Measurements from ENCODE around the gene FBN1. TPM values are rescaled to one million over a fixed set of nuclear protein-coding genes. Genes with fewer than 3 reads are reported as not detected.

The FBN1 gene
- polyA plus RNA-seq, 2 of the 4 experiments (the other 2 are of a cell fraction): 6.3 to 9.4 TPM

DNA sequence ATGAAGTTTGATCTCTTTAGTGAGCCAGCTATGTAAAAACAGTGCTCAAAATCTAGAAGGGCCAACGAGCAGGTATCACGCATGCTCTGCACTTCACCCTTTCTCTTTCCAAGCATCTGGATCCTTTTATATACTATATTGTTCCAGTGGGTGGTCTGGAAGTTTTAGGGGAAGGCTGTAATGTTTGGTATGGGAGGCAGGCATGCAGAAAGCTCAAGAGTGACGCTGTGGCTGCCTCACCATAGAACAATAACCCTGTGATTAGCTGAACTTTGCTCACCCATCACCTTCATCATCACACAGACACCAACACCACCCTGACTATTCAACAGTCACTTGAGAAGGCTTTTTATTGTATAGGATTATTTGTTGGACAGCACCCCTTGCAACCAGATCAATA, 81.6 kb downstream of the FBN1 start:
- H3K4me2 ChIP-seq: no peak overlapping the region
- H3K4me3 ChIP-seq: no peak overlapping the region
- POLR2A ChIA-PET: interaction anchor here (0.6 kb wide), 1 partner anchor 174 kb away, joined by 3 read pairs; no protein-coding TSS in a partner anchor
- ATAC-seq: no peak
- 80% methylated on average over 3 of the region's 3 CpGs for WGBS (ENCODE audit: missing lambda C conversion rate)
- H3K9me3 ChIP-seq: no peaks in the 10 kb centered on the region
- CTCF ChIA-PET: interaction anchor here (0.6 kb wide), 1 partner anchor 526 kb away, joined by 3 read pairs; no protein-coding TSS in a partner anchor
- H3K27ac ChIP-seq: no peak overlapping the region
- peaks cover 24% of the 10 kb centered on the region for H3K4me1 ChIP-seq
- no peak for TF ChIP-seq RARB (CRISPR knock-in tag; IDR thresholded peaks at IDR 0.05)
- TF ChIP-seq TP53 (CRISPR knock-in tag; IDR thresholded peaks at IDR 0.05): no peak
- TF ChIP-seq PHF8 (IDR thresholded peaks at IDR 0.05; ENCODE audit: borderline replicate concordance, low read depth): no peak
- FAIRE-seq: no peak
- DNase-seq (ENCODE audit: low read depth in 1 of 2, low spot score in 1 of 2): no peak

DNA sequence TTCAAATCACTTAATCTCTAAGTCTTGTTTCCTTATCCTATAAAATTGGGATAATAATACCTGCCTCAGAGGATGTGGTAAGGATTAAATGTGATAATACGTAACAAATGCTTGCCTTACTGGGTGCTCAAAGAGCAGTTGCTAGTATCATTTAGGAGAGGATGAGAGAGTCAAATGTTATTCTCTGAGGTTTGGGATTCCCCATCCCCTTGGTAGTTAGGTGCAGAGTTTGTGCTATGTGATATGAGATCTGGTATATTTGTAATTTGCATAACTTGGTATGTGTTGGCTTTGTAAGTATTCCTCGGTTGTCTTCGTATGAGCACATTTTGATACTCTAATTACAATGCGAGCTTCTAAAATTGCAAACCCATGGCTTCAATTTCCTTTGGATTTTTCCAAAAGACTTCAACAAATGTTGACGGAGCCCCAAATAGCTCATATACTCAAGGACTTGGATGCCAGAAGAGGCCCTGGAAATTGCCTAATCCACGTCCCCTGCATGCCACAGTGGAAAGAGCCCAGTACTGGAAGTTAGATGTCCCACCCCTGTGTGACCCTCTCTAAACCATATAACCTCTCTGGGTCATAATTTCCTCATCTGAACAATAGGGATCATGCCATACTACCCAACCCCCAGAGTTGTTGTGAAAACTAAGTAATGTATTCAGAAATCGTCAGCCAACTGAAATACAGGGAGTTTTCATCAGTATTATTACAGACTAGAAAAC, 85.0 kb downstream of the FBN1 start:
- FAIRE-seq (no peak), DNase-seq (ENCODE audit: low read depth in 1 of 2, low spot score in 1 of 2) (no peak), ATAC-seq (no peak)
- Histone ChIP-seq H3K4me1 (peaks cover 7% of the 10 kb centered on the region), H3K27ac (no peak overlapping the region), H3K4me3 (no peak overlapping the region), H3K9me3 (no peaks in the 10 kb centered on the region), H3K4me2 (no peak overlapping the region)
- no peak for TF ChIP-seq CHD2 (IDR thresholded peaks at IDR 0.05; ENCODE audit: low read length, partially characterized antibody)
- no peak for TF ChIP-seq FOSB (CRISPR knock-in tag; IDR thresholded peaks at IDR 0.05)
- no peak for TF ChIP-seq HDAC2 (IDR thresholded peaks at IDR 0.05)
- no peak for TF ChIP-seq CEBPB (IDR thresholded peaks at IDR 0.05)
- TF ChIP-seq EHF (CRISPR knock-in tag; IDR thresholded peaks at IDR 0.05): no peak
- TF ChIP-seq KDM1A (IDR thresholded peaks at IDR 0.05; ENCODE audit: low read depth): no peak
- TF ChIP-seq HOXB5 (CRISPR knock-in tag; IDR thresholded peaks at IDR 0.05): no peak
- TF ChIP-seq EHMT2 (IDR thresholded peaks at IDR 0.05; ENCODE audit: low read depth): no peak
- TF ChIP-seq, protein P1, sequence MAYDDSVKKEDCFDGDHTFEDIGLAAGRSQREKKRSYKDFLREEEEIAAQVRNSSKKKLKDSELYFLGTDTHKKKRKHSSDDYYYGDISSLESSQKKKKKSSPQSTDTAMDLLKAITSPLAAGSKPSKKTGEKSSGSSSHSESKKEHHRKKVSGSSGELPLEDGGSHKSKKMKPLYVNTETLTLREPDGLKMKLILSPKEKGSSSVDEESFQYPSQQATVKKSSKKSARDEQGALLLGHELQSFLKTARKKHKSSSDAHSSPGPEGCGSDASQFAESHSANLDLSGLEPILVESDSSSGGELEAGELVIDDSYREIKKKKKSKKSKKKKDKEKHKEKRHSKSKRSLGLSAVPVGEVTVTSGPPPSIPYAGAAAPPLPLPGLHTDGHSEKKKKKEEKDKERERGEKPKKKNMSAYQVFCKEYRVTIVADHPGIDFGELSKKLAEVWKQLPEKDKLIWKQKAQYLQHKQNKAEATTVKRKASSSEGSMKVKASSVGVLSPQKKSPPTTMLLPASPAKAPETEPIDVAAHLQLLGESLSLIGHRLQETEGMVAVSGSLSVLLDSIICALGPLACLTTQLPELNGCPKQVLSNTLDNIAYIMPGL (CRISPR knock-in tag; IDR thresholded peaks at IDR 0.05; ENCODE audit: borderline replicate concordance): no peak
- no peak for TF ChIP-seq TP53 (CRISPR knock-in tag; IDR thresholded peaks at IDR 0.05)
- no peak for TF ChIP-seq MYC (IDR thresholded peaks at IDR 0.05; ENCODE audit: borderline replicate concordance, low read length)
- TF ChIP-seq HEYL (CRISPR knock-in tag; IDR thresholded peaks at IDR 0.05): no peak
- TF ChIP-seq MAFK (IDR thresholded peaks at IDR 0.05; ENCODE audit: partially characterized antibody): no peak
- TF ChIP-seq, protein P2, sequence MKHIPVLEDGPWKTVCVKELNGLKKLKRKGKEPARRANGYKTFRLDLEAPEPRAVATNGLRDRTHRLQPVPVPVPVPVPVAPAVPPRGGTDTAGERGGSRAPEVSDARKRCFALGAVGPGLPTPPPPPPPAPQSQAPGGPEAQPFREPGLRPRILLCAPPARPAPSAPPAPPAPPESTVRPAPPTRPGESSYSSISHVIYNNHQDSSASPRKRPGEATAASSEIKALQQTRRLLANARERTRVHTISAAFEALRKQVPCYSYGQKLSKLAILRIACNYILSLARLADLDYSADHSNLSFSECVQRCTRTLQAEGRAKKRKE (CRISPR knock-in tag; IDR thresholded peaks at IDR 0.05; ENCODE audit: low read depth): no peak
- TF ChIP-seq FOSL2 (IDR thresholded peaks at IDR 0.05): no peak
- no peak for TF ChIP-seq FOSL2 (CRISPR knock-in tag; IDR thresholded peaks at IDR 0.05)
- no peak for TF ChIP-seq CBX8 (IDR thresholded peaks at IDR 0.05)
- TF ChIP-seq MAZ (IDR thresholded peaks at IDR 0.05; ENCODE audit: borderline replicate concordance, low read depth, low read length): no peak
- CTCF ChIA-PET: no interaction called here
- POLR2A ChIA-PET: no interaction called here
- WGBS (ENCODE audit: missing lambda C conversion rate): 94% methylated on average over 7 of the region's 7 CpGs

DNA sequence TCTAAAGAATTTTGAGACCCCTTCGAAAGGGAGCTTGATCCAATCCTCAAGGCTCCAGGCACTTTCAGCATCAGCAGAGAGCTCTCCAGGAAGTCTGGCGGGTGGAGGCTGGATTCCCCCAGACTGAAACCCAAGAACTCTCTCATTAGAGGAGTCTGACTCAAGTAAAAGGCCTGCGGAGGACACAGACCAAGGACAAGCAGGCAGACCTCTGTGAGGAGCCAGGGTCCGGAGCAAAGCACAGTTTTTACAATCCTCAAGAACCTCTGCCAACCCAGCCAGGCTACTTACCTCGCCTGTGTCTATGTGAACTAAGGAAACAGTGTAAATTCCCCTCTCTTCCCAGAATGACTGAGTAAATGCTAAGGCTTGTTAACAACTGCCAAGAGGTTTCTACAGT, 86.2 kb downstream of the FBN1 start:
- Histone ChIP-seq H3K4me1 (no peaks in the 10 kb centered on the region), H3K4me3 (no peak overlapping the region), H3K9me3 (no peaks in the 10 kb centered on the region), H3K27ac (no peak overlapping the region), H3K4me2 (no peak overlapping the region)
- 55% methylated on average over 5 of the region's 5 CpGs for WGBS (ENCODE audit: missing lambda C conversion rate)
- FAIRE-seq: no peak
- POLR2A ChIA-PET: no interaction called here
- DNase-seq (ENCODE audit: low read depth in 1 of 2, low spot score in 1 of 2): no peak
- no peak for TF ChIP-seq MYC (IDR thresholded peaks at IDR 0.05; ENCODE audit: borderline replicate concordance, low read length)
- no peak for TF ChIP-seq RCOR1 (IDR thresholded peaks at IDR 0.05; ENCODE audit: low read depth, low read length)
- no peak for TF ChIP-seq ZSCAN20 (CRISPR knock-in tag; IDR thresholded peaks at IDR 0.05)
- TF ChIP-seq EHF (CRISPR knock-in tag; IDR thresholded peaks at IDR 0.05): no peak
- TF ChIP-seq JUN (IDR thresholded peaks at IDR 0.05): no peak
- no peak for TF ChIP-seq CBX8 (IDR thresholded peaks at IDR 0.05)
- CTCF ChIA-PET: no interaction called here
- ATAC-seq: no peak
